ENCODE results near the gene SLC4A1. TPM values are rescaled to one million over a fixed set of nuclear protein-coding genes. Genes with fewer than 3 reads are reported as not detected.

SLC4A1 gene
- total RNA-seq, 2 experiments from 2014 or later = not detected

DNA sequence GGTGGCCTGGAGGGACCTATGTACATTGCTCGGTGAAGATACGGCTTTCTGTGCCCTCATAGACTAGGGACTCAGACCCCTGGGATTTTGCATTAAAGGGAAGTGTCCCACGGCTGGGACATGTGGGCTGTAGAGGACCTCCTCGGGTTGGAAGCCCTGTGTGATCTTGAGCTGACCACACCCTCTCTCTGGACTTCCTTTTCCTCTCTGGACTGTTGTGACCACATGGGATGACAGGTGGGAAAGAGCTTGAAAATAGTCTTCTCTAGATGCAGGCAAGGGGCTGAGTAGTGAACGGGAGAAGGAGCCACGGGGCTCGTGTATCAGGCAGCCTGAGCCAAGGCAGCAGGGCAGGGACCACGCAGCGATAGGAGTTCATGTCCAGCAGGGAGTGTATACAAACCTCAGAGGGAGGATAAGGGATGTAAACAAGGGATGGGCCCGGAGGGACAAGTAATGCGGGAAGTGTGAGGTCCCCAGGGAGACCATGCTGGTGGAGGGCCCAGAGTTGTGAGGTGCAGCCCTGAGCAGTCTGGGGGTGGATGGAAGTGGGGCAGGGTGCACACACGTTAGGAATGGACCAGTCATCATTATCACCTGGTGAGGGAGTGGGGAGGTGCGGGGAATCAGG, 4.5 kb upstream of the SLC4A1 start:
- Mint-ChIP-seq H3K36me3 (no peaks in the 10 kb centered on the region), H3K9me3 (no peaks in the 10 kb centered on the region), H3K4me3 (no peak overlapping the region), H3K27ac (no peak overlapping the region), H3K27me3 (no peaks in the 10 kb centered on the region), H3K4me1 (no peaks in the 10 kb centered on the region)
- no peak for DNase-seq

DNA sequence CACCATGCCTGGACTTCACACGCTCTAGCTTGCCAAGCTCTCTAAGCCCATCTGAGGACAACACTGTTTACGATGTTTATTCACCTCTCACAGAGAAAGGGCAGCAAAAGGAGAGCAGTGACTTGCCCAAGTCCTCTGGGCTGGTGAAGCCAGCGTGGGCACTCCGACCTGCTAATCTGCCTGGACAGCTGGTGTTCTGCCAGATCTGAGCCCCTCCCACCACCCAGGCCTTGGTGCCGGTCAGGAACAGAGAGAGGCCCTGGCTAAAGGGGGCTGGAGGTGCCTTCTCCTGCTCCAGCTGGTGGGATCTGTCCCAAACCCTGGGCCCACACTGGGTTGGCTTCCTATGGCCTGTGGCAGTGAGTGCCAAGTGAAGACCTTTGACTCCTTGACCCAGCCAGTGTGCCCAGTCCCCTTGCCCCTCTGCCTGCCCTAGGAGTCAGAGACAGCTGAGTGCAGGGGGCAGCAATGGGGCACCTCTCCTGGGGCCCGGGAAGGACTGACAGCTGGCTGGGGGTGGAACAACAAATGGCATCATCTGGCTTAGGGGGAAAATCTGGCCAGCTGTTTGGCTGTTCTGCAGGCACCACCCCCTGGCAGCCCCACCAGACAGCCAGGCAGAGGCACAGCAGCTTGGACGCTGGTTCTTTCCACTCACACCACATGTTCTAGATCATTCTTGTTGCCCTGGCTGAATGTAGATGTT, 1.8 kb upstream of the SLC4A1 start:
- Mint-ChIP-seq H3K4me3 (no peak overlapping the region), H3K27ac (no peak overlapping the region), H3K9me3 (no peaks in the 10 kb centered on the region), H3K27me3 (no peaks in the 10 kb centered on the region), H3K36me3 (no peaks in the 10 kb centered on the region), H3K4me1 (no peaks in the 10 kb centered on the region)
- DNase-seq = no peak

DNA sequence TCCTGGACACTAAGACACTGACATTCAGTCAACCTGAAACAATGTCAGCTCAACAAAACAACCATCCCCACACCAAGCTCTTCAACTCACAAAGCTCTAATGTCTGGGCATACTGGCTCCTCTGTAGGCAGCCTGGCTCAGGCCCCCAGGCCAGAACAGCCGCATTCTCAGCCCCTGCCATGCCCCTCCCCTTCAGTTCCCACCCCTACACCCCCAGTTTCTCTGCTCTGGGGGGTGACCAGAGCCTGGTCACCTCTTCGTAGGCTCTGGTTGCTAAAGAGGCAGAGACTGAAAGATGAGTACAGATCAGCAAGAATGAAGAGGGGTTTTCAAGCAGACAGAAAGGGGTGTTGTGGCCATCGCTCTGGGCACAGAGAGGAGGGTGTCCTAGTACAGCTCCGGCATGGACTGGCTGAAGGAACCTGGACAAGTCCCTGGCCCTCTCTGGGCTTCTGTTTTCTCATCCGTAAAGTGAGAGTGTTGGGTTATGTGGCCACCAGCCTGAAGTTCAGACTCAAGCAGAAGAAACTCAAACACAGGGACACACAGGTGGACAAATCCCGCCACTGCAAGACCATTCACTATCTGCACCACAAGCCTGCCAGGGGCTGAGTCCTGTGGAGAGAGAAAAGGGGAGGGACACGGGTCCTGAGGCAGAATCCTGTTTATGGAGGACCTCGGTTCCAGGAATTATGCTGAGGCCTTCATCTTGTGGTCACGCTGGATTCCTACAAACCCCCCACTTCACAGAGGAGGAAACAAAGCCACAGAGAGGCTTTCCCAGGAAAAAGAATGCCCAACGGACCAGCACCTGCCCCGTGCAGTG, 987 bp upstream of the SLC4A1 start:
- Mint-ChIP-seq H3K4me3 (no peak overlapping the region), H3K27me3 (no peaks in the 10 kb centered on the region), H3K4me1 (no peaks in the 10 kb centered on the region), H3K9me3 (no peaks in the 10 kb centered on the region), H3K36me3 (no peaks in the 10 kb centered on the region), H3K27ac (no peak overlapping the region)
- DNase-seq = no peak

DNA sequence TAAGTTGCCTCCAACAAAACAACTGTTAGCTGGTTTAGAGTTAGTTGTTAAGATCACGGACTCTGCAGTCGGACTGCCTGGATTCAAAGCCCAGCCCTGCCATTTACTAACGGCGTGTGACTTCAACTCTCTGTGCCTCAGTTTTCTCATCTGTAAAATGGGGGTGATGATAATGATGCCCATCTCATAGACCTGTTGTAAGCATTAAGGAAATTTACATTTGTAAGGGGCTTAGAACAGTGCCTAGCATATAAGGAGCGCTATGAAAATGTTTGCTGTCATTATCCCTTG, 825 bp downstream of the SLC4A1 start:
- H3K9me3 Mint-ChIP-seq = no peaks in the 10 kb centered on the region
- DNase-seq = no peak
- no peak overlapping the region for H3K27ac Mint-ChIP-seq
- no peaks in the 10 kb centered on the region for H3K36me3 Mint-ChIP-seq
- H3K4me1 Mint-ChIP-seq = no peaks in the 10 kb centered on the region
- no peaks in the 10 kb centered on the region for H3K27me3 Mint-ChIP-seq
- H3K4me3 Mint-ChIP-seq = no peak overlapping the region

DNA sequence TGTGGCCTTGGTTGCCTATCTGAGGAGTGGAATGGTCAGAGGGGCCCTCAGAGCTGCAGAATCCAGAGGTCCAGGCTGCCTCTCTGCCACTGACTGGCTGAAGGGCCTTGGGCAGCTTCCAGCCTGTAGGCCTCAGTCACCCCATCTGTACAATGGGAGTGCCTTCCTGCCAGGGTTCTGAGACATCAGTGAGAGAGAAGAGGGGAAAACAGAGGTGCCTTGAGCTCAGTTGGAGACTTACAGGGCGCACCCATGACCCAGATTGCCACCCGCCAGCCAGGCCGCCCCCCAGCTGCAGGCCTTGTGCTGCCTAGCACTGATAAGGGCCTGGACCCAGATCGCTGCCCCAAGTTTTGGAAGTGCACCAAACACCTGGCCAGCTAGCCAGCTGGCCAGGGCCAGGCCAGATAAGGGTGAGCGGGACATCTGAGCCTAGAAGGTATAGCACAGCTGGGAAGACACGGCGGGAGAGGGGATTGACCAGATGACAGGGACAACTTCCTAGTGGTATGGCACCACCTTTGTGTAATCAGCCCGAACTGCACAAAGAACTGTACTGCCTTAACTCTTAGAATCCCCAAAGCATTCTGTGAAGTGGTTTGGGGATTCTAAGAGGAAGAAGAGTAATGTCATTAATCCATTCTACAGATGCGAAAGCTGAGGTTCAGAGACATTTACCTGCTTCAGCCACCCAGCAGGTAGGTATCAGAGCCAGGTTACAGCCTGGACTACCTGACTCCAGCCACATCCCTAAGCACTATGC, 1.4 kb downstream of the SLC4A1 start:
- Mint-ChIP-seq H3K27me3 (no peaks in the 10 kb centered on the region), H3K9me3 (no peaks in the 10 kb centered on the region), H3K36me3 (no peaks in the 10 kb centered on the region), H3K4me3 (no peak overlapping the region), H3K27ac (no peak overlapping the region), H3K4me1 (no peaks in the 10 kb centered on the region)
- DNase-seq = no peak

DNA sequence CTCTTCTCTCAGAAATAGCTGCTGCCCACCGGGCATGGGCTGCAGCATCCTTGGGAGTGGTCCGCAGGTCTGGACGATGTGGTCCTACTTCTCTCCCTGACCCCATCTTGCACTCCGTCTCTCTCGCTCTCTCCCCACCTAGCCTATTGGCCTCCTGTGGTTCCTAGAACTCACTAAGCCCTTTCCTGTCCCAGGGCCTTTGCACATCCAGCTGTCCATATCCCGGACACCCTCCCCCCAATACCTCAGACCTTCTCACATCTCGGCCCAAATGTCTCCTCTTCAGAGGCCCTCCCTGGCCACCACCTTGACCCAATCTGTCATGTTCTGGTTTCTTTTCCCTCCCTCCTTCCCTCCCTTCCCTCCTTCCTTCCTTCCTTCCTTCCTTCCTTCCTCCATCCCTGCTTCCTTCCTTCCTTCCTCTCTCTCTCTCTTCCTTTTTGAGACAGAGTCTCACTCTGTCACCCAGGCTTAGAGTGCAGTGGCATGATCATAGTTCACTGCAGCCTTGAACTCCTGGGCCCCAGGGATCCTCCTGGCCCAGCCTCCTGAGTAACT, 4.5 kb downstream of the SLC4A1 start:
- Mint-ChIP-seq H3K27me3 (no peaks in the 10 kb centered on the region), H3K4me1 (no peaks in the 10 kb centered on the region), H3K9me3 (no peaks in the 10 kb centered on the region), H3K27ac (no peak overlapping the region), H3K4me3 (no peak overlapping the region), H3K36me3 (no peaks in the 10 kb centered on the region)
- no peak for DNase-seq

DNA sequence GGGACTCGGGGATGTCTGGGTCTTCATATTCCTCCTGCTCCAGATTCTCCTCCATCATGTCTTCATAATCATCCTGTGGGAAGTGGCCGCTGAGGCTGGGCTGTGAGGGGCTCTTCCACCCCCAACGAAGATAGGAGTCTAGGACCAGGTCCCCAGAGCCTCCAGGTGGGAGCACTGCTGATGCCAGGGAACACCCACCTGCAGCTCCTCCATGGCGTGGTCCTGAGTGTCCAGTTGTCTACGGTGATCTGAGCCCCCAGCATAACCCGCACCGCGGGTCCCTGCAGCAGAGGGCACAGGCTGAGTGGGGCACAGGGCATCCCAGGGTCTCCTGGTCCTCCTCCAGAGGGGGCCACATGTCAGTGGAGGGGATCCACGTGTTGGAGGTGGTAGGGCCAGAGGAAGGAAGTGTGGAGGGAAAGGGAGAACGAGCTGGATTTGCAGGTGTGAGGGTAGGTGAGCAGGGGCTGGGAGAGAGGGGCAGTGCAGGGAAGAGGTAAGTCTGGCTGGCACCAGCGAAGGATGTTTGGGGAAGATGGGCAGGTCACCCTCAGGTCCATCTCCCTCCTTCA, 5.2 kb downstream of the SLC4A1 start:
- H3K4me1 Mint-ChIP-seq = no peaks in the 10 kb centered on the region
- peak overlapping the region; percentile 3 for H3K27ac Mint-ChIP-seq
- no peak overlapping the region for H3K4me3 Mint-ChIP-seq
- H3K27me3 Mint-ChIP-seq = no peaks in the 10 kb centered on the region
- no peaks in the 10 kb centered on the region for H3K36me3 Mint-ChIP-seq
- H3K9me3 Mint-ChIP-seq = no peaks in the 10 kb centered on the region
- DNase-seq = no peak

DNA sequence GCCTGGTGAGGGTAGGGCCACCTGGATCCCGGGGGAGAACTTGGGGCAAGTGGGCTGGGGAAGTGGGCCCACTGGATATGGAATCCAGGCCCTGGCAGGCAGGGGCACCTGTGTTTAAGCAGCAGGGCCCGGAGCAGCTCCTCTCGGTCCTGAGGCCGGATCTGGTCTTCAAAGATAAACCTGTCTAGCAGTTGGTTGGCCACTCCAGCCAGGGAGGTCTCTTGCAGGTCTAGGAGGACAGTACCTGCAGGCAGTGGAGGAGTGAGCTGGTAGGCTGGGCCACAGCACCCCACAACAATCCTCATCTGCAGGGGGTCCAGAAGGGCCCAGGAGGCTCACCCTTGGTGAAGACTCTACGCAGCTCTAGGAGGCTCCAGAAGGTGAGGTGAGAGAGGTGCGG, 7.6 kb downstream of the SLC4A1 start:
- Mint-ChIP-seq H3K9me3 (no peaks in the 10 kb centered on the region), H3K27ac (no peak overlapping the region), H3K36me3 (no peaks in the 10 kb centered on the region), H3K4me1 (no peaks in the 10 kb centered on the region), H3K27me3 (no peaks in the 10 kb centered on the region), H3K4me3 (no peak overlapping the region)
- no peak for DNase-seq

DNA sequence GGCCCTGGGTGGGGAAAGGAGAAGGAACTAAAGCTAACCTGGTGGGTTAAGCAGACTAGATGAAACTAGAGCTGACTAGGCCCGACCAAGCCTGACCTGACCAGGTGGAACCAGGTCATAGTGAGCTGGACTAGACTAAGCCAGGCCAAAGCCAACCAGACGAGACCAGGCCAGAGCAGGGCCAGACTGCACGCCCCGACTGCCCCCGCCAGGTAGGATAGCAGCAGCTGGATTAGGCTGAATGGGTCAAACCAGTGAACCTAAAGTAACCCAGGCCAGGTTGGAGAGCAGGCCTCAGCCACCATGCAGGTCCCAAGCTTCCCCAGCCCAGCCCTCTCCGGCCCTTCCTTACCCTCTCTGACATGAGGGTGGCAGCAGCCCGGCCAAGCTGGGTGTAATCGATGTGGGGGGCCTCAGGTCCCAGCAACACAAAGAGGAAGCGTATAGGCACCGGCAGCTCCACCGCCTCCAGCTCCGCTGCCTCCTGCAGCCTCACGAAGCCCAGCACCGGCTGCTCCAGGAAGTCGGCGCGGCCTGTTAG, 9.1 kb downstream of the SLC4A1 start:
- no peak for DNase-seq
- Mint-ChIP-seq H3K36me3 (no peaks in the 10 kb centered on the region), H3K4me3 (no peak overlapping the region), H3K4me1 (no peaks in the 10 kb centered on the region), H3K9me3 (no peaks in the 10 kb centered on the region), H3K27me3 (no peaks in the 10 kb centered on the region), H3K27ac (no peak overlapping the region)

DNA sequence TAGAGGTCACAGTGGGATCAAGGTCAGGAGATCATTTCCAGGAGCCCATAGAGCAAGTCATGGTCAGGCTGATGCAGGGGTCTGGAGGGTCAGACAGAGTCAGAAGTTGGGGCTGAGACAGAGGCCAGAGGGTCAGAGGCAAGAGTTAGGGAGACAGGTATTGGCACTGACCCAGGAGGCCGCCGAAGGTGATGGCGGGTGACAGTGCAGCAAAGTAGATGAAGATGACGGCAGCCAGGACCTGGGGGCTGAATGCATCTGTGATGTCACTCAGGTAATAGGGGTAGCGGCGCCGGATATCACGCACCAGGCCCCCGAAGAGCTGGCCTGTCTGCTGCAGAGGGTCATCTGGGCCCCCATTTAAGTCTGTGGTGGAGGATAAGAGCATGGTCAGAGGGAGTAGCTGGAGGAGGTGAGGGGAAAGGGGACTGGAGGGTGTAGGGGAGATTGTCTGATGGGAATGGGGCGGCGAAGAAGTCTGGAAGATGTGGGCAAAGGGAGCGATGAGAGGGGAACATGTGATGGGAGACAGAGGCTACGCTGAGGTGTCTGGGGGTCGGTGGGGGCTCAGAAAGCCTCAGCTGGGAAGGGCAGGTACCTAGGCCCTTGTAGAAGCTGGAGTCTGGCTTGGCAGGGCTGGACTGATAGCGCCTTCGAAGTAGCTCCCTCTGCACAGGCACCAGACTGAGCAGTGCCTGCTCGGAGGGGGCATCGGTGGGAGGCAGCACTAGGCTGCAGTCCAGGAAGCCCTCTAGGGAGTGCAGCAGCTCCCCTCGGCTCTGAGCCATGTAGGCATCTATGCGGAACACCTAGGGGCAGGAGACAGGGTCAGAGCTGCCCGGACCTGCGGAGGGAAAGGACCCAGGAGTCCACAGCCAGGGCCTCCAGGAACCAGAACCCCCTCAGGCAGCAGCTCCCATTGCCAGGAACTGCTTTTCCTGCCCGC, 9.8 kb downstream of the SLC4A1 start:
- no peaks in the 10 kb centered on the region for H3K27me3 Mint-ChIP-seq
- no peak for DNase-seq
- no peaks in the 10 kb centered on the region for H3K36me3 Mint-ChIP-seq
- no peak overlapping the region for H3K4me3 Mint-ChIP-seq
- no peaks in the 10 kb centered on the region for H3K4me1 Mint-ChIP-seq
- no peak overlapping the region for H3K27ac Mint-ChIP-seq
- H3K9me3 Mint-ChIP-seq = no peaks in the 10 kb centered on the region

DNA sequence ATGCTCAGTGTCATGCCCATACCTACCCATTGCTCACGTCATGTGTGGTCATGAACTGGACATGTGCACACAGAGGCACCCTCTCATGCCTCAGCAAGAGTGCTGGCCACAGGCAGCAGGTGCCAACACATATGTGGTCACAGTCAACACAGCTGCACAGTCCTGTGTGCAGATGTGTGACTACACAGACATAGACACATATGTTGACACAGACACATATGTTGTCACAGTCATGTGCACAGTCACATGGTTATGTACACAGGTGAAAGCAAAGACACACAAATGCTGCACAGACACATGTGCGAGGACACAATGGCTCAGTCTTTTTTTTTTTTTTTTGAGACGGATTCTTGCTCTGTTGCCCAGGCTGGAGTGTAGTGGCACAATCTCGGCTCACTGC, 11.3 kb downstream of the SLC4A1 start:
- Mint-ChIP-seq H3K27ac (no peak overlapping the region), H3K4me1 (no peaks in the 10 kb centered on the region), H3K36me3 (no peaks in the 10 kb centered on the region), H3K9me3 (no peaks in the 10 kb centered on the region), H3K27me3 (no peaks in the 10 kb centered on the region), H3K4me3 (no peak overlapping the region)
- DNase-seq = no peak

DNA sequence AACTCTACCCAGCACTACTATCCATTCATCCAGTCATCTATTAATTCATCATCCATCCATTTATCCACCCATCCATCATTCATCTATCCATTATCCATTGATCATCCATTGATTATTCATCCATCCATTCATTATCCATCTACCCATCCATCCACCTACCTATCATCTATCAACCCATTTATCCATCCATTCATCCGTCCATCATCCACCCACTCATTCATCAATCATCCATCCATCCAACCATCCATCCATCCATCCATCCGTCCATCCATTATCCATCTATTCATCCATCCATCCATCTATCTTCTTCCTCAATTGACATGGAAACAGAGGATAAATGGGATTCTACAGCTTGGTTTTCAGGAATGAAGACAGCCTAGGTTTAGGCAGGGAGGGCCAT, 12.0 kb downstream of the SLC4A1 start:
- Mint-ChIP-seq H3K27me3 (no peaks in the 10 kb centered on the region), H3K4me1 (no peaks in the 10 kb centered on the region), H3K27ac (no peak overlapping the region), H3K9me3 (no peaks in the 10 kb centered on the region), H3K4me3 (no peak overlapping the region), H3K36me3 (no peaks in the 10 kb centered on the region)
- DNase-seq = no peak

DNA sequence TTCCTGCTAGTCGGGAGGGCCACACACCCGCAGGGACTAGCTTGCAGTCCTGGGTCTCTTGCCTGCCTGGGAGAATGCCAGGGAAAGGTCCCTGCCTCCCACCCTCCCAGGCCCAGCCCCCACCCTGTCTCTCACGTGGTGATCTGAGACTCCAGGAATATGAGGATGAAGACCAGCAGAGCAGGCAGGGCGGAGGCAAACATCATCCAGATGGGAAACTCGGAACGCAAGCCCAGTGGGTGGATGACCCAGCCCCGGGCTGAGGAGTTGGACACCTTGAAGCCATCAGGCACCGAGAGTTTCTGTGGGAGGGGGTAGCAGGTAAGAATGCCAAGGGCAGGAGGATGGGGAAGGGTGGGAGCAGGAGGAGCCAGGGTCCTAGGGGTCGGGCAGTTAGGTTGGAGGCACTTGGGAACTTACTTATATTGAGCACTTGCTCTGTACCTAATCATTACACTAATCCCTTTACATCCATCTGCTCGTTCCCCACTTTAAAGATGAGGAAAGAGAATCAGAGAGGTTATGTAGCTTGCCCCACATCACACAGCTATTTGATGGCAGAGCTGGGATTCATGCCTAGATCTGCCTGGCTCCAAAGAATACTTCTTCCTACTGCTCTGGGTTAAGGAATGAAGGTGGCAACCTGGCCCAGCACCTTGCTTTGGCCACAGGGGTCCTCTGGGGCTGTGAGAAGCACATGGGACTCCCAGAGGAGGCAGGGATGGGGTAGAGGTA, 13.4 kb downstream of the SLC4A1 start:
- Mint-ChIP-seq H3K36me3 (no peaks in the 10 kb centered on the region), H3K9me3 (no peaks in the 10 kb centered on the region), H3K27me3 (no peaks in the 10 kb centered on the region), H3K4me1 (no peaks in the 10 kb centered on the region), H3K4me3 (no peak overlapping the region), H3K27ac (no peak overlapping the region)
- no peak for DNase-seq
